SK-N-SH (cell line): Measurements from ENCODE around the gene OSBP2.

ENCODE experiments used
- EP300 ChIP-seq, 2 experiments: IDR thresholded peaks; 2 replicates each; pipeline versions ENCODE4 v1.4.0 to v1.6.1; 2012; ENCODE audit warnings: borderline replicate concordance in 1 of 2, low read depth in 1 of 2, low read length in 1 of 2
- NFIC ChIP-seq: IDR thresholded peaks from 2 replicates; pipeline ENCODE4 v1.4.0; 2012; ENCODE audit warnings: borderline replicate concordance
- RAD21 ChIP-seq: IDR thresholded peaks from 2 replicates; pipeline ENCODE4 v1.6.1; 2012; ENCODE audit warnings: mild to moderate bottlenecking, low read length
- TAF1 ChIP-seq: IDR thresholded peaks from 2 replicates; pipeline ENCODE4 v1.6.1; 2012; ENCODE audit warnings: low read depth, mild to moderate bottlenecking, low read length, moderate library complexity, borderline replicate concordance
- YY1 ChIP-seq: IDR thresholded peaks from 2 replicates; pipeline ENCODE4 v1.4.0; 2012; ENCODE audit warnings: low read depth, mild to moderate bottlenecking
- TF ChIP-seq, protein P1 (sequence below): fragments of 200-600 bp; sonication (generic); IDR thresholded peaks from 2 replicates; pipeline ENCODE4 v1.6.1; 2017; ENCODE audit warnings: antibody characterized with exemption, mild to moderate bottlenecking, moderate library complexity

DNA sequence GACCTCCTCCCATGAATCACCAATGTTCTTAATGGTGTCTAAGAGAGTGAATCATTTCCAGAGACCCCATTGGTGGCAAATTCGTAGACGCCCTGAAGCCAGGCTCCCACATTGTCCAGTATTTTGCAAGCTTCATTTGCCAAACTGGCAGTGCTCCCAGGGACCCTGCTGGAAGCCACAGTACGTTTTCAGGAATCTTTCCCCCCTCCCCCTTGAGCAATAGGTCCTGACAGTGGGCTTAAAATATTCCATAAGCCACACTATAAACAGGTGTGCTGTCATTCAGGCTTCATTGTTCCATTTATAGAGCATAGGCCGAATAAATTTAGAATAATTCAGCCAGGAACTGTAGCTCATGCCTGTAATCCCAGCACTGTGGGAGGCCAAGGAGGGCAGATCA, 148.6 kb downstream of the OSBP2 start:
- TF ChIP-seq EP300 (IDR thresholded peaks at IDR 0.05; ENCODE audit: borderline replicate concordance in 1 of 2, low read depth in 1 of 2, low read length in 1 of 2) (no peak), TAF1 (no peak), YY1 (no peak), RAD21 (no peak), NFIC (no peak)
- TF ChIP-seq, protein P1, sequence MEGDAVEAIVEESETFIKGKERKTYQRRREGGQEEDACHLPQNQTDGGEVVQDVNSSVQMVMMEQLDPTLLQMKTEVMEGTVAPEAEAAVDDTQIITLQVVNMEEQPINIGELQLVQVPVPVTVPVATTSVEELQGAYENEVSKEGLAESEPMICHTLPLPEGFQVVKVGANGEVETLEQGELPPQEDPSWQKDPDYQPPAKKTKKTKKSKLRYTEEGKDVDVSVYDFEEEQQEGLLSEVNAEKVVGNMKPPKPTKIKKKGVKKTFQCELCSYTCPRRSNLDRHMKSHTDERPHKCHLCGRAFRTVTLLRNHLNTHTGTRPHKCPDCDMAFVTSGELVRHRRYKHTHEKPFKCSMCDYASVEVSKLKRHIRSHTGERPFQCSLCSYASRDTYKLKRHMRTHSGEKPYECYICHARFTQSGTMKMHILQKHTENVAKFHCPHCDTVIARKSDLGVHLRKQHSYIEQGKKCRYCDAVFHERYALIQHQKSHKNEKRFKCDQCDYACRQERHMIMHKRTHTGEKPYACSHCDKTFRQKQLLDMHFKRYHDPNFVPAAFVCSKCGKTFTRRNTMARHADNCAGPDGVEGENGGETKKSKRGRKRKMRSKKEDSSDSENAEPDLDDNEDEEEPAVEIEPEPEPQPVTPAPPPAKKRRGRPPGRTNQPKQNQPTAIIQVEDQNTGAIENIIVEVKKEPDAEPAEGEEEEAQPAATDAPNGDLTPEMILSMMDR: no peak
